C4-2B (cell line): ENCODE measurements around the gene HAUS5.

Experiments used
- ZFX ChIP-seq: fragments of 450-650 bp; IDR thresholded peaks from 2 replicates; pipeline ENCODE4 v1.6.1; 2017
- TF ChIP-seq, protein P1 (sequence below): fragments of 450-650 bp; conservative IDR thresholded peaks from 2 replicates; pipeline ENCODE4 v1.5.1; 2017; ENCODE audit warnings: mild to moderate bottlenecking

- TF ChIP-seq, protein P1, sequence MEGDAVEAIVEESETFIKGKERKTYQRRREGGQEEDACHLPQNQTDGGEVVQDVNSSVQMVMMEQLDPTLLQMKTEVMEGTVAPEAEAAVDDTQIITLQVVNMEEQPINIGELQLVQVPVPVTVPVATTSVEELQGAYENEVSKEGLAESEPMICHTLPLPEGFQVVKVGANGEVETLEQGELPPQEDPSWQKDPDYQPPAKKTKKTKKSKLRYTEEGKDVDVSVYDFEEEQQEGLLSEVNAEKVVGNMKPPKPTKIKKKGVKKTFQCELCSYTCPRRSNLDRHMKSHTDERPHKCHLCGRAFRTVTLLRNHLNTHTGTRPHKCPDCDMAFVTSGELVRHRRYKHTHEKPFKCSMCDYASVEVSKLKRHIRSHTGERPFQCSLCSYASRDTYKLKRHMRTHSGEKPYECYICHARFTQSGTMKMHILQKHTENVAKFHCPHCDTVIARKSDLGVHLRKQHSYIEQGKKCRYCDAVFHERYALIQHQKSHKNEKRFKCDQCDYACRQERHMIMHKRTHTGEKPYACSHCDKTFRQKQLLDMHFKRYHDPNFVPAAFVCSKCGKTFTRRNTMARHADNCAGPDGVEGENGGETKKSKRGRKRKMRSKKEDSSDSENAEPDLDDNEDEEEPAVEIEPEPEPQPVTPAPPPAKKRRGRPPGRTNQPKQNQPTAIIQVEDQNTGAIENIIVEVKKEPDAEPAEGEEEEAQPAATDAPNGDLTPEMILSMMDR = no peak
- no peak for TF ChIP-seq ZFX
These were observed 29.1 kb downstream of the HAUS5 start, which contains the start of gene ETV2 for GRCh38 chr19:35641515-35642151.
